HG02840 (cell line): ENCODE data around the gene PRICKLE1.

Source experiments
- ATAC-seq: cut with Tn5 transposase; IDR thresholded peaks from one replicate; pipeline ENCODE4 v1.9.1; 2021; ENCODE audit warnings: mild to moderate bottlenecking, moderate library complexity, moderate number of reproducible peaks; ENCODE audit not compliant: unreplicated experiment, low FRiP score

PRICKLE1 gene

GRCh38 chr12:42409471-42409870 is 180.1 kb downstream of the PRICKLE1 start:
- no peak for ATAC-seq

- no peak for ATAC-seq
Measured at GRCh38 chr12:42407306-42407705, 182.2 kb downstream of the PRICKLE1 start.
